ENCODE measurements around the gene ZMIZ1.

Gene ZMIZ1

GRCh38 chr10:79084972-79085597 lies 16.3 kb downstream of the ZMIZ1 start:
- Histone ChIP-seq H3K4me1 (ENCODE audit: insufficient read depth, low read length, poor library complexity, severe bottlenecking) (peaks cover 77% of the 10 kb centered on the region), H2AFZ (ENCODE audit: low read length) (no peak overlapping the region), H3K4me3 (ENCODE audit: low read length, poor library complexity, severe bottlenecking) (no peak overlapping the region), H3K36me3 (ENCODE audit: insufficient read depth, low read length) (peaks cover 29% of the 10 kb centered on the region; the same call in 1 of the 2 replicates), H4K20me1 (ENCODE audit: insufficient read depth, low read length, poor library complexity, severe bottlenecking) (peaks cover 97% of the 10 kb centered on the region), H3K9ac (ENCODE audit: low read depth, low read length, poor library complexity, severe bottlenecking) (no peak overlapping the region), H3K27me3 (ENCODE audit: insufficient read depth, low read length, poor library complexity, severe bottlenecking) (no peaks in the 10 kb centered on the region), H3K4me2 (ENCODE audit: low read depth, low read length, poor library complexity, severe bottlenecking) (peak overlapping the region; percentile 67), H3K9me3 (ENCODE audit: insufficient read depth, low read depth, low read length) (no peaks in the 10 kb centered on the region), H3F3A (ENCODE audit: low read depth) (no peaks in the 10 kb centered on the region), H3K9me2 (replicated peaks; ENCODE audit: low read depth, low read length) (no peaks in the 10 kb centered on the region), H3K79me2 (ENCODE audit: insufficient read depth, low read length) (peaks cover 100% of the 10 kb centered on the region)
- TF ChIP-seq EZH2phosphoT487 (IDR thresholded peaks at IDR 0.05; ENCODE audit: borderline replicate concordance), result no peak
- TF ChIP-seq, protein P1, sequence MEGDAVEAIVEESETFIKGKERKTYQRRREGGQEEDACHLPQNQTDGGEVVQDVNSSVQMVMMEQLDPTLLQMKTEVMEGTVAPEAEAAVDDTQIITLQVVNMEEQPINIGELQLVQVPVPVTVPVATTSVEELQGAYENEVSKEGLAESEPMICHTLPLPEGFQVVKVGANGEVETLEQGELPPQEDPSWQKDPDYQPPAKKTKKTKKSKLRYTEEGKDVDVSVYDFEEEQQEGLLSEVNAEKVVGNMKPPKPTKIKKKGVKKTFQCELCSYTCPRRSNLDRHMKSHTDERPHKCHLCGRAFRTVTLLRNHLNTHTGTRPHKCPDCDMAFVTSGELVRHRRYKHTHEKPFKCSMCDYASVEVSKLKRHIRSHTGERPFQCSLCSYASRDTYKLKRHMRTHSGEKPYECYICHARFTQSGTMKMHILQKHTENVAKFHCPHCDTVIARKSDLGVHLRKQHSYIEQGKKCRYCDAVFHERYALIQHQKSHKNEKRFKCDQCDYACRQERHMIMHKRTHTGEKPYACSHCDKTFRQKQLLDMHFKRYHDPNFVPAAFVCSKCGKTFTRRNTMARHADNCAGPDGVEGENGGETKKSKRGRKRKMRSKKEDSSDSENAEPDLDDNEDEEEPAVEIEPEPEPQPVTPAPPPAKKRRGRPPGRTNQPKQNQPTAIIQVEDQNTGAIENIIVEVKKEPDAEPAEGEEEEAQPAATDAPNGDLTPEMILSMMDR (conservative IDR thresholded peaks at IDR 0.05; ENCODE audit: low read length), result no peak

GRCh38 chr10:79086822-79087221 lies 18.1 kb downstream of the ZMIZ1 start:
- H3K9me2 ChIP-seq (replicated peaks; ENCODE audit: low read depth, low read length), result no peaks in the 10 kb centered on the region
- H3K9me3 ChIP-seq (ENCODE audit: insufficient read depth, low read depth, low read length), result no peaks in the 10 kb centered on the region
- H3K36me3 ChIP-seq (ENCODE audit: insufficient read depth, low read length), result peaks cover 24% of the 10 kb centered on the region; the same call in 1 of the 2 replicates
- no peak overlapping the region for H2AFZ ChIP-seq (ENCODE audit: low read length)
- H3K4me2 ChIP-seq (ENCODE audit: low read depth, low read length, poor library complexity, severe bottlenecking), result peak overlapping the region; percentile 7
- peaks cover 81% of the 10 kb centered on the region for H3K4me1 ChIP-seq (ENCODE audit: insufficient read depth, low read length, poor library complexity, severe bottlenecking)
- no peaks in the 10 kb centered on the region for H3K27me3 ChIP-seq (ENCODE audit: insufficient read depth, low read length, poor library complexity, severe bottlenecking)
- peaks cover 99% of the 10 kb centered on the region for H4K20me1 ChIP-seq (ENCODE audit: insufficient read depth, low read length, poor library complexity, severe bottlenecking)
- H3K79me2 ChIP-seq (ENCODE audit: insufficient read depth, low read length), result peaks cover 100% of the 10 kb centered on the region
- H3F3A ChIP-seq (ENCODE audit: low read depth), result no peaks in the 10 kb centered on the region
- no peak overlapping the region for H3K4me3 ChIP-seq (ENCODE audit: low read length, poor library complexity, severe bottlenecking)
- no peak for TF ChIP-seq EZH2phosphoT487 (IDR thresholded peaks at IDR 0.05; ENCODE audit: borderline replicate concordance)
- TF ChIP-seq, protein P1 (conservative IDR thresholded peaks at IDR 0.05; ENCODE audit: low read length), result no peak
- no peak overlapping the region for H3K9ac ChIP-seq (ENCODE audit: low read depth, low read length, poor library complexity, severe bottlenecking)

GRCh38 chr10:79087721-79088120 lies 19.0 kb downstream of the ZMIZ1 start:
- Histone ChIP-seq H3K79me2 (ENCODE audit: insufficient read depth, low read length) (peaks cover 100% of the 10 kb centered on the region), H3K4me1 (ENCODE audit: insufficient read depth, low read length, poor library complexity, severe bottlenecking) (peaks cover 81% of the 10 kb centered on the region), H2AFZ (ENCODE audit: low read length) (no peak overlapping the region), H3K9me2 (replicated peaks; ENCODE audit: low read depth, low read length) (no peaks in the 10 kb centered on the region), H3K4me2 (ENCODE audit: low read depth, low read length, poor library complexity, severe bottlenecking) (peak overlapping the region; percentile 7), H3K4me3 (ENCODE audit: low read length, poor library complexity, severe bottlenecking) (no peak overlapping the region), H3K27me3 (ENCODE audit: insufficient read depth, low read length, poor library complexity, severe bottlenecking) (no peaks in the 10 kb centered on the region), H3K36me3 (ENCODE audit: insufficient read depth, low read length) (peaks cover 25% of the 10 kb centered on the region; the same call in 1 of the 2 replicates), H3K9me3 (ENCODE audit: insufficient read depth, low read depth, low read length) (no peaks in the 10 kb centered on the region), H4K20me1 (ENCODE audit: insufficient read depth, low read length, poor library complexity, severe bottlenecking) (peaks cover 99% of the 10 kb centered on the region), H3F3A (ENCODE audit: low read depth) (no peaks in the 10 kb centered on the region), H3K9ac (ENCODE audit: low read depth, low read length, poor library complexity, severe bottlenecking) (no peak overlapping the region)
- TF ChIP-seq EZH2phosphoT487 (IDR thresholded peaks at IDR 0.05; ENCODE audit: borderline replicate concordance), result no peak
- TF ChIP-seq, protein P1 (conservative IDR thresholded peaks at IDR 0.05; ENCODE audit: low read length), result no peak

Data from Loucy (cell line).